Measurements from ENCODE around the gene GPI.

The GPI gene

DNA sequence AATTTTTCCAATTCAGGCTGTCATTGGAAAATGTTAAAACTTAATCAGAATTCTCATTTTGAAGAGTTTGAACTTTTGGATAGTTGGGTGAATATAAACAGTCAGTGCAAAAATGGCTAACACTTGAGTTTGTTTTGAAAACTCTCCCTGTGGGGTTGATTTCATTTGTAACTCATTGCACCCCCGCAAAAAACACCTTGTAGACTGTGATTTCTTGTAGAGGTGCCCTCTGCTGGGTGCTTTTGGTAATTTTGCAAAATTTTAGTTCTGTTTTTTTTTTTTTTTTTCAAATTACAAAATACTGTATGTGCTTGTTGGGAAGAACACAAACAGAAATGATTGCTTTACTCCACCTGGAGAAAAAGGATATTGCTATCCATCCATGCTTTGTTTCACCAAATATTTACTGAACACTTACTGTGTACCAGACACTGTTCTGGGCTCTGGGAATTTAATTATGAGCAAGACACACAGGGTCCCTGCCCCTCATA is 28.2 kb upstream of the GPI start:
- DNase-seq = no peak

DNA sequence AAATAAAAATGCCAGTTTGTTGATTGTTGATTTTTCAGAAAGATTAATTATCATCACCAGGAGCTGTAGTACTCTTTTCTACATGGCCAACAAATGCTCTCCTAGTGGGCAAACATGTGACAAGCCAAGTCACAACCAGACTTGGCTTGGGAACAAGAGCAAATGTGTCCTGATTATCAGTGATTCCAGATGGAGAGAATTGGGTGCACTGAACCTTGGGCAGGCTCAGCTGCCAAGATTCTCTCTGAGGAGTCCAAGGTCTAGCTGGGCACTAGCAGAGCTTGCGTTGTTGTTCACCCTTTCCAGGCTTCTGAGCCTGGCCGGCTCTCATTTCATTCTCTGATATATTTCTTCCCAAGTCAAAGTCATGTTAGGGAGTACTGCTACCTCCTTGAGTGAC is 27.3 kb upstream of the GPI start:
- DNase-seq = no peak

DNA sequence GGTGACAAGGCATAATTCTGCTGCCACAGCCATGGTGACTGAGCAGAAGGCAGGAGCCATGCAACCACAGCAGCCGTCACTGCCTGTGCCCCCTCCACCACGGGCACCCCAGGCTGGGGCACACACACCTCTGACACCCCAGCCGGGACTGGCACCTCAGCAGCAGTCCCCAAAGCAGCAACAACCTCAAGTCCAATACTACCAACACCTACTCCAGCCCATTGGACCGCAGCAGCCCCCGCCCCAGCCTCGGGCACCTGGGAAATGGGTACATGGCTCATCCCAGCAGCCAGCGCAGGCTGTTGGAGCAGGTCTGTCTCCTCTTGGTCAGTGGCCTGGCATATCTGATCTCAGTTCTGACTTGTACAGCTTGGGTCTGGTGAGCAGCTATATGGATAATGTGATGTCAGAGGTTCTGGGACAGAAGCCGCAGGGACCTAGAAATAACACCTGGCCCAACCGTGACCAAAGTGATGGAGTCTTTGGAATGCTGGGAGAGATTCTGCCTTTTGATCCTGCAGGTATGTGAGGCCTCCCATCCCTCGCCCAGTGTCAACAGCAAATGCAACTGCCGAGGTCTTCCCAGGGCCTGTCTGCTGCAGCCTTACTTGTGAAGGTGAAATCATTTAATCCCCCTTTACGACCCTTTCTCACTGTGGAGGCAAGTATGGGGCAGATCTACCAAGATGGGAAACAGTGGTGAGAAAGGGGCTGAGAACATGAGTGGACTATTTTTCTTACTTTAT is 22.9 kb upstream of the GPI start:
- no peak for DNase-seq

DNA sequence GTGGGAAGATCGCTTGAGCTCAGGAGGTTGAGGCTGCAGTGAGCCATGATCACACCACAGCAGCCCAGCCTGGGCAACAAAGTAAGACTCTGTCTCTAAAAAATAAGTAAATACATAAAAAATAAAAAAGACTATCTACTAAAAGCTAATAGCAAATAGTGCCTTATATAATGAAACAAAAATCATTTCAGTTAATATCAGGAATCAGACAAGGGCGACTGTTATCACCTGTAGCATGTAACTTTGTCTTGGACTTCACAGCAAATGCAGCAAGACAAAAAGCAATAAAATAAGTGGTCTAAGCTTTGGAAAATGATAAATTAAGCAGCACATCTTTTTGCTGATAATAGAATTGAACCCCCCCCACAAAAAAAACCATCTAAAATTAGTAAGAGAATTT is 21.2 kb upstream of the GPI start:
- no peak for DNase-seq

DNA sequence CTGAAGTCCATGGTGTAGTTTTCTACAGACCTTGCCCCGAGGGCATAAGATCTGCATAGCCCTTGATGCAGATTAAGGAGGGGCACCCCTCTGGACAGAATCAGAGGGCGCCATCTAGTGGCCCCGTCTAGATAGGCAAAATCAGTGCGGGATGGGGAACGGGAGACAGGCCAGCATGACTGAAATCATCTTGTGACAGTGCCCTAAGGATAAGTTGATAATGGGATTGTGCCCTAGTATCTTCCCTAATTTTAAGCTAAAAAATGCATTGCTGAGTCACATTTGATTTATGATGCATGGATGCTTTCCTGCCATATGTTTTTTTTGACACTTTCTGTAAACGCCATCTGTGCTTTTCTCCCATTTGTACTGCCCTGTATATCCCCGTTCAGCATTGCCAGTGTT is 19.0 kb upstream of the GPI start:
- DNase-seq = no peak

DNA sequence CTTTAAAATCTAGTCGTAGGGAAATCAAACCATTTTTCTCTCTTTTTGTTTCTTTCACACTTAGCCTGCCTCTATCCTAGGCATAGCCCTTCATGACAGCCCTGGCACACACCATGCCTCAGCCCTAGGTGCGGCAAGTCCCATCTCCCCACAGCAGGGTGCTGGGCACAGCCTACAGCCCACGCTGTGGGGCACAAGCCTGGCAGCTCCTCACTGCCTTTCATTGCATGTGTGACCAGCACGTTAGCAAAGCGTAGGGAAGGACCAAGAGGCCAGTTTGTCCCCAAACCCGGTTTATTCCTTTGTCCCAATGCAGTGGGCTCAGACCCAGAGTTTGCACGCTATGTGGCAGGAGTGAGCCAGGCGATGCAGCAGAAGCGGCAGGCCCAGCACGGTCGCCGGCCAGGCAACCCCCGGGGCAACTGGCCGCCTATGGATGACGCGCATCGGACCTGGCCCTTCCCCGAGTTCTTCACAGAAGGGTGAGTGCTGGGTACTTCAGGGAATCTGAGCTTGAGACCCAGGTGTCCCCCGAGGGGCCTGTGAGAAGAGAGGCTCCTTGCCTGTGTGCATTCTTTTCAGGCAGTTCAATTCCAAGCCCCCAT is 17.3 kb upstream of the GPI start:
- DNase-seq = no peak

DNA sequence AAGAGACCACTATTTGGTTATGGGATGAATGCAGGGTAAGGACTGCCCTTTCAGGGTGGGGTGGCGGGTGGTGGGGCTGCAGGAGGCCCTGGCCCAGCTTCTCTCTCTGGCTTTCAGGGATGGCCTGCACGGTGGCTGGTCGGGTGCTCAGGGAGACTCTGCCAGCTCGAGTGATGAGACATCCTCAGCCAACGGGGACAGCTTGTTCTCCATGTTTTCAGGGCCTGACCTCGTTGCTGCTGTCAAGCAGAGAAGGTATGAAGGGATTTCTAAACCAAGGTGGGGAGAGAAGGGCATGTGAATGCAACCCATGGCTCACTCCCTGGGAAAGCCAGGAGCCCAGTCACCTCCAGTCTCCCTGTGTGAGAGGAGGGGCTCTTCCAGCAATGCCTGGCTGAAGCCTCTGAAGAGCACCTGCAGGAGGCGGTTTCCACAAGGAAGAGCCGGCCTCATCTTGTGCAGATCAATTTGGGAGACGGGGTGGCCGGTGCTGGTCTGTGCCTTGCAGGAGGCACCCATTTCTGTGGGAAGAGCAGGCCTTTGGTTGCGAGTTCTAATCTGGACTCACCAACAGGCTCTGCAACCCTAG is 16.0 kb upstream of the GPI start:
- no peak for DNase-seq

DNA sequence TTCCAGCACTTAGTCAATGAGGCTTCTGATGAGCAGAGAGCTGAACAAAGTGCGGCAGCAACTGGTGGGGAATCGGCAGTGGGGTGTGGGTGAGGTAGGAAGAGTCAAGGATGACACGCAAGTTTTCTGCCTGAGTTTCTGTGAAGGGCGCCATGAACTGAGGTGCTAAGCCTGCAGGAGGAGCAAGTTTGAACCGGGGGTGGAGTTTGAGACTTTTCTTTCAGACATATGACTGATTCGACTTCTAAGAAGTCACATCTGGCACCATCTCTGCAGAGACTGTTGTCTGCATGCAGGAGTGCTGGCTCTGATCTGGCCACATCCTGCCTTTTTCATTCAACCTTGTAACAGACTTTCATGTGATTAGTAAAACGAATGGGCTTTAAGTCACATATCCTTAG is 14.8 kb upstream of the GPI start:
- no peak for DNase-seq

DNA sequence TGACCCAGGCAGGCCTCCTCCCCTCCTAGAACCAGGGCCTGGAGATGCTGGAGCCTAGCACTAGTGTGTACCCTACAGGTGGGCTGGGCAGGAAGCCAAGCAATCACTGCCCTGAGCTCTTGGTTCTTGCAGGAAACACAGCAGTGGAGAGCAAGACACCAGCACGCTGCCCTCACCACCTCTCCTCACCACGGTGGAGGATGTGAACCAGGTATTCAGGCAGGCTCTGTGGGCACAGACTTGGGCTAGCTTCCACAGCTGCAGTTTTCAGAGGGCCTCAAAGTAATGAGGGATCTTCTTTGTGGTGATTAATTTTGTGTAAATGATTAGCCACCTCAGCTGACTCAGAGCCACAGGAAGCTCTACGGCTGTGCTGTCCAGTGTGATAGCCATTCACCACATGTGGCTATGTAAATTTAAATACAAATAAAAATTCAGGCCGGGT is 13.6 kb upstream of the GPI start:
- no peak for DNase-seq

DNA sequence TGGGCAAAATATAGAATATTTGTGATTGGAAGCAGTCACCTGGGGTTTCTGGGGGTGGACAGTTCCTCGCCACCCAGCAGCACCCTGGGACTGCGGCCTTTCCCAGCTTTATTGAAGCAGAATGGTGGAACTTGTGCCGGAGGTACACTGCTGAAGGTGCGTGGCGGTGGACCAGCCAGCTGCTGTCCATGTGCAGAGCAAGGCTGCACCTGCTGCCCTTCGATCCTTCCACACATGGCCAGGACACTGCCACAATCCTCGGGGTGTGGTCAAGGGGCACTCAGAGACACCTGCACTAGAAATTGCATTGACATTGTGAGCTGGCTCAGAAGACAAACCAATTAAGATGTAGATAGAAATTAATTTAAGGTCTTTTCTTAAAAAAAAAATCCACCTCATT is 11.4 kb upstream of the GPI start:
- no peak for DNase-seq

DNA sequence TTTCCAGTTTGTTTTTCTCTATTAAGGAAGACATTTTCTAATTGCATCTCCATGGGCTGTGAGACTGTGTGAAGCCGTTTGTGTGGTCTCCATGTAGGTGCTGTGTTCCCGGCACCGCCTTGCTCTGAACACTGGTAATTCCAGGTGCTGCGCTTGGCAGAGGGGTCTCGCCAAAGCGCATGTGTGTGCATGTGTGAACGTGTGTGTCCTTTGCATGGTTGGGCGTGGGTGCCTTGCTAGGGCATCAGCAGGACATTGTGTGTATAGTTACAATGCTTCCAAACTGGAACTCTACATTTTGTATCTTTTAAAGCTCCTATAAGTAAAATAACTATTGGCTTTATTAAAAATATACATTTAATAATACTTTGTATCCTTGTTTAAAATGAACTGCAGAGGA is 9.8 kb upstream of the GPI start:
- DNase-seq = no peak

DNA sequence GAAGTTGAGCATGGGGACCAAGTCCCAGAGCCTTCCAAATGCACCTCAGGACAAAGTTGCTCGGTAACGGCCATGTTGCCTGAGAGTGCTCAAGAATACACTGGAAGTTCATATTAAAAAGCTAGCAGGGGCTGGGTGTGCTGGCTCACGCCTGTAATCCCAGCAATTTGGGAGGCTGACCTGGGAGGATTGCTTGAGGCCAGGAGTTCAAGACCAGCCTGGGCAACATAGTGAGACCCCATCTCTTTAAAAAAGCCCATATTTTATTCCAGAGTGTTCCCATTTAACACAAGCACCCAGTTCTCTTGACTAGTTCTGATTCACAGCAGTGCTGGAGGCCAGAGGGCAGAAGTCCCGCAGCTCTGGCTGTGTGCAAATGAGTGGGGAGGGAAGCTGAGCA is 8.1 kb upstream of the GPI start:
- no peak for DNase-seq

DNA sequence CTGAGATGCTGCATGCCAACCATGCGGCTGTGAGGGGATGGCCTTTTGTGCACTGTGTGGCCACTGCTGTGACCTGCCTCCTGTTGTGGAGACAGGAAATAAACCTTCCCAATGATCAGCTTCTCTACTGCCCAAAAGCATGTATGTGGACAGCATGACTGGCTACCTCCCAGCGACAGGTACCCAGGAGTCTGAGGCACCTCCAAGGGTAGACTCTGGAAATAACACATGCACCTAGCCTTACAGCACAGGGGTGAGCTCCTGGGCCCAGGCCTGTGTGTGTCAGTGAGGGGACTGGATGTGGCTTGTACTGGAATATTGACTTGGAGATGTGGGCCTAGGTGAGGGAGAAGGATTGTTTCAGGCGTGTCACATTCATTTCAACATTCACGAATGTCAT is 7.6 kb upstream of the GPI start:
- no peak for DNase-seq

DNA sequence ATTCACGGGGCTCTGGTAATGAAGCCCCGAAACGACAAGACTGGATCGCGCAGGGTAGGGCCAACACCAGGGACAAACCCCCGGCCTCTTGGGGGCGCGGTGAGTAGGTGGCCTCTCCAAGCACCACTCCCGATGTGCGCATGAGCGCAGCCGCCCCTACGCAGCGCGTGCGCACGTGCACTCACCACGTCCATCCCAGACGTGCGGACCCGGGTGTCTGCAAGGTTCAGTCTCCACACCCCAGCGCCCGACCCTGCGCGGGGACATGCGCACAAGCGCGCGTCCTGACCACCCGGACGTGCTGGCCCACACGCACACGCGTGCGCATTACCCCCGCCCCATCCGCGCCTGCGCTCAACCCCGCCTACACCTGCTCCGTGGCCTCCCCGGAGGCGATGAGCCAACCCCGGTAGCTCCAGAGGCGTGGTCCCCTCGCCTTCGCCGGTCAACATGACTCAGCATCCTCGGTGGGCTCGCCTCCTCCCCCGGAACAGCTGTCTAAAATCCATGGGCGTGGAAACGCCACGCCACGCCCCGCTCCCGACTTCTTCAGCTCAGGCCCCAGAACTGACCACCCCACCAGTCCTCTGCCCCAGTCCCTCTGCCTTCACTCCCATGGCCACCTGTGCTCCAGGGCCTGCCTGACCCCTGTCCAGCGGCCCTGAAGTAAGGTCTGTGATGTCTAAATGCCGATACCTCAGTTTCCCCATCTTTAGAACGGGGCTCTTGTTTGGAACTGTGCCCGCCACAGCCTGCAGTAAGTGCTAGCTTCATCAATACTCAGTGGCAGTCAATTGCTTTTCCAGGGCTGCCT is 5.6 kb upstream of the GPI start:
- DNase-seq = peak; percentile 93

DNA sequence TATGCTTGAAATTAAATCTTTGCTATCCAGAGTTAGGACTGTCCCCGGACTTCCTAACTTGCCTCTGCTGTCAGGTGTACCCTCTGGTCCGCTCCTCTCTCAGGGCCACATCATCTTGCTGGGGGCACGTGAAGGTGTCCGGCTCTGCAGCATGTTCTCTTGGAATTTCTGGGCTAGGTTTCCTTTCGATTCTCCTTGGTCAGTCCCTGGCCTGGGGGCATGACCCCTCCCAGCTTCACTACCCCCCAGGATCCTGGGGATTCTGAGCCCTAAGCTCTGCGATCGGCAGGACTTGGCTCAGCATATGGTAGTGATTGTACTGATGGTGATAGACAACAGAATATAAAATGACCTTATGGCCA is 5.1 kb upstream of the GPI start:
- DNase-seq = no peak

DNA sequence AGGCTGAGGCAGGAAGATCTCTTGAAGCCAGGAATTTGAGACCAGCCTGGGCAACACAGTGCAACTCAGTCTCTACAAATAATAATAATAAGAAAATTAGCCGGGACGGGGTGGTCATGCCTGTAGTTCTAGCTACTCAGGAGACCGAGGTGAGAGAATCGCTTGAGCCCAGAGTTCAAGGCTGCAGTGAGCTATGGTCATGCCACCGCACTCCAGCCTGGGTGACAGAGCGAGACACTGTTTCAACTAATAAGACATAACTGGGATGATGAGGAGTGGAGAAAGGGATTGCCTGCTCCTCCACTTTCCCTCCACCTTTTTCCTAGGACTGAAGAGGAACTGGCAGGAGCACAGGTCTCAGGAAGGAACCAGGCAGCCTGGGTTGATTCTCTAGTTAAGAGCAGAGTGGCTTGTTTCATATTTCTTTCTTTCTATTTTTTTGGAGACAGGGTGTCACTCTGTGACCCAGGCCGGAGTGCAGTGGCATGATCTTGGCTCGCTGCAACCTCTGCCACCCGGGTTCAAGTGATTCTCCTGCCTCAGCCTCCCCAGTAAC is 4.6 kb upstream of the GPI start:
- no peak for DNase-seq

DNA sequence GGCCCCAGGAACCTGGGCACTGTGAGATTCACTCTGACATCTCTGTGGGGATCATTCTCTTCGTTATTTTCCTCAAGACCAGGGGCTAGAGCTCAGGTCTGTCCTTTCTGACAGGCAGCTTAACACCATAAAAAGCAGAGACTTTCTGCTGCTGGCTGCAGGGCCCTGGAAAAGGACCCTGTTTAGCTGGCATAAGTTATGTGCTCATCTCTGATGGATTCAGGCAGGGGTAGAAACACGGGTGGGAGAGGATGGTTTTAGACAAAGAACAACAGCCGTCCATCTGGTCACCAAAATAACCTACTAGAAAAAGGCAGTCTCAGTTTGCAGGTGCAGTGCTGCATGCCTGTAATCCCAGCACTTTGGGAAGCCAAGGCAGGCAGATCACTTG is 2.3 kb upstream of the GPI start:
- no peak for DNase-seq

DNA sequence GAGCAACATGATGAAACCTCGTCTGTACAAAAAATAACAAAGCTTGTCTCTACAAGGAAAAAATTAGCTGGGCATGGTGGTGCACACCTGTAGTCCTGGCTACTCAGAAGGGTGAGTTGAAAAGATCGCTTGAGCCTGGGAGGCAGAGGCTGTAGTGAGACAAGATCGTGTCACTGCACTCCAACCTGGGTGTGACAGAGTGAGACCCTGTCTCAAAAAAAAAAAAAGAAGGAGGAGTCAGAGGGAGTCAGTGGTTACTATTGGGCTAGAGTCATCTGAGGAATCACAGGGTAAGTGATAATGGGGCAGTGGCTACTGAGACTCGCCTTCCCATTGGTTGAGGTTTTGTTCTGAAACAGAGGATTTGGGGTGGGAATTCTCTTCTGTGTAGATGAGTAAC is 1.9 kb upstream of the GPI start:
- DNase-seq = no peak

DNA sequence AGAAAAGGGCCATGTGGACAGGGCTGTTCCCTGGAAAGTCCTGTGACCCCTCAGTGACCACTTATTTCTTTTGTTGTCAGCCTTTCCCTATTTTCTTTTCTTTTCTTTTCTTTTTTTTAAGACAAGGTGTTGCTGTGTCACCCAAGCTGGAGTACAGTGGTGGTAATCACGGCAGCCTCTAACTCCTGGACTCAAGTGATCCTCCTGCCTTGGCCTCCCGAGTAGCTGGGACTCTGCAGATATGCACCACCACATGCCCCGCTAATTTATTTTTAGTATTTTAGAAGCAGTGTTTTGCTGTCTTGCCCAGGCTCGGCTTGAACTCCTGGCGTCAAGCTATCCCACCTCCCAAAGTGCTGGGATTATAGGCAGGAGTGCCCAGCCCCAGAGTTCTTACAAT is 1.1 kb upstream of the GPI start:
- DNase-seq = no peak

DNA sequence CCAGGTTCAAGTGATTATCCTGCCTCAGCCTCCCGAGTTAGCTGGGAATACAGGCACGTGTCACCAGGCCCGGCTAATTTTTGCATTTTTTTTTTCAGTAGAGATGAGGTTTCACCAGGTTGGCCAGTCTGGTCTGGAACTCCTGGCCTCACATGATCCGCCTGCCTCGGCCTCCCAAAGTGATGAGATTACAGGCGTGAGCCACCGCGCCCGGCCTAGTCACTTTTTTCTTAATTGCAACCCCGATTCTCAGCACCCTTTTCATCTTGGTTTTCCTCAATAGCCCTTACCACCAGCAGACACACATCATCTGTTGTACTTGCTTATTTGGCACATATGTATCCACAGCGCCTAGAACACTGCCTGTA is 550 bp upstream of the GPI start:
- DNase-seq = no peak

DNA sequence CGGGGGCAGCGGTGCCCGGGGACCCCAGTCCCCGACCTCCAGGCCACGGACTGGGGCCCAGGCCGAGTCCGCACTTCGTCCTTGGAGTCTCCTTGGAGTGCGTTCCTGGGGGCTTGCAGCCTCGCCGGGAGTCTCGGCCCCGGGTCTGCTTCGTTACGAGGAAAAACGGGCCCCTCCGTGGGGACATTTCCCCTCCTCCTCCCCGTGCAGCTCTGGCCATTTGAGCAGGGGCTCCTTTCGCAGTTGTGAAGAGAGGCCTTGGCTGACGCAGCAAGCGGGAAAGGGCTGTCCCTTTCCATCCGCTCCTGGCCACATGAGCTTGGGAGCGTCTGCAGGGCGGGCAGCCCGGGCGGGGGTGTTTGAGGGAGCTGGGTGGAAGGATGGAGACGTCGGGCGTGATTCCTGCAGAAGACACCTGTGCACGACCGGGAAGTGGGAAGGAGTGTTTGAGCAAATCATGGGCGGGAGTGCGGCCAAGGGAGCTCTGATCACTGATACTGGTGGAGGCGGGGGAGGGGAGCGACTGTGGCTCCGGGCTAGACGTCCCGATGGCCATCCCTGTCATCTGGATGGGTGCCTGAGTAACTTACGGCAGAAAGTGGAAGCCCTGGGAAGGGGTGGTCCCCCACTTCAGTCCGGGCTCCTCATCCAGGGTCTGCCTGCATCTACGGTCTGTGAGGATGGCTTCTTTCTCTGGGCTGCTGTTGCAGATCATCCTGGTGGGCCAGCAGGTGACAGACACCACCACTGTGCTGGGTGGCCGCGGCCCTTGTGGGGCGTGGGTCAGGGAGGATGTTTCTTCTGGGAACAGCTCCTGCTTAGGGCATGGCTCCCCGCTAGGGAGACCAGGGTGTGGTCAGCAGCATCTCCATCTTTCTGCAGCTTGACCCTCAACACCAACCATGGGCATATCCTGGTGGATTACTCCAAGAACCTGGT is 736 bp downstream of the GPI start:
- DNase-seq = peak; percentile 70
